ENCODE data around the gene AKAP13.

Gene AKAP13

GRCh38 chr15:85762039-85762755 lies 381.8 kb downstream of the AKAP13 start:
- no peak for DNase-seq

- DNase-seq, result no peak
These were observed 382.3 kb downstream of the AKAP13 start for GRCh38 chr15:85762756-85763127.

GRCh38 chr15:85763157-85763556 lies 382.8 kb downstream of the AKAP13 start:
- DNase-seq, result no peak

- DNase-seq, result no peak
These were observed 383.6 kb downstream of the AKAP13 start for GRCh38 chr15:85763673-85764633.

GRCh38 chr15:85764649-85765277 lies 384.4 kb downstream of the AKAP13 start:
- no peak for DNase-seq

- DNase-seq, result no peak
These were observed 385.8 kb downstream of the AKAP13 start for GRCh38 chr15:85766001-85766831.

- DNase-seq, result no peak
These were observed 387.6 kb downstream of the AKAP13 start for GRCh38 chr15:85767785-85768529.

GRCh38 chr15:85768595-85769168 lies 388.3 kb downstream of the AKAP13 start:
- no peak for DNase-seq

- DNase-seq, result no peak
These were observed 388.9 kb downstream of the AKAP13 start for GRCh38 chr15:85769182-85769900.

- DNase-seq, result no peak
These were observed 390.0 kb downstream of the AKAP13 start for GRCh38 chr15:85770096-85771041.

GRCh38 chr15:85771271-85771670 lies 390.9 kb downstream of the AKAP13 start:
- DNase-seq, result no peak

- DNase-seq, result no peak
These were observed 391.5 kb downstream of the AKAP13 start for GRCh38 chr15:85771781-85772445.

GRCh38 chr15:85772668-85773067 lies 392.3 kb downstream of the AKAP13 start:
- no peak for DNase-seq

GRCh38 chr15:85773249-85773648 lies 392.8 kb downstream of the AKAP13 start:
- DNase-seq, result no peak

- no peak for DNase-seq
These were observed 393.6 kb downstream of the AKAP13 start for GRCh38 chr15:85773970-85774369.

GRCh38 chr15:85777250-85778106 lies 397.1 kb downstream of the AKAP13 start:
- DNase-seq, result no peak

- DNase-seq, result no peak
These were observed 397.8 kb downstream of the AKAP13 start for GRCh38 chr15:85778107-85778776.
